22Rv1 (cell line): ENCODE results near the gene KCNRG.

Source experiments
- H3K27ac ChIP-seq: fragments of 450-650 bp; 2 replicates; pipeline ENCODE4 v1.5.1; 2017
- ZFX ChIP-seq: fragments of 450-650 bp; IDR thresholded peaks from 2 replicates; pipeline ENCODE4 v1.6.1; 2017; ENCODE audit warnings: antibody characterized with exemption, borderline replicate concordance
- TF ChIP-seq, protein P1 (sequence below): fragments of 450-650 bp; IDR thresholded peaks from 2 replicates; pipeline ENCODE4 v1.5.1; 2017; ENCODE audit warnings: mild to moderate bottlenecking

The KCNRG gene

GRCh38 chr13:49996951-49997895 is 18.0 kb upstream of the KCNRG start, which contains the start of gene TRIM13:
Gene TRIM13 (plus strand): TSS chr13:49997042. CDS start chr13:50011941, 14,899 bp downstream.
- TF ChIP-seq ZFX = no peak
- TF ChIP-seq, protein P1, sequence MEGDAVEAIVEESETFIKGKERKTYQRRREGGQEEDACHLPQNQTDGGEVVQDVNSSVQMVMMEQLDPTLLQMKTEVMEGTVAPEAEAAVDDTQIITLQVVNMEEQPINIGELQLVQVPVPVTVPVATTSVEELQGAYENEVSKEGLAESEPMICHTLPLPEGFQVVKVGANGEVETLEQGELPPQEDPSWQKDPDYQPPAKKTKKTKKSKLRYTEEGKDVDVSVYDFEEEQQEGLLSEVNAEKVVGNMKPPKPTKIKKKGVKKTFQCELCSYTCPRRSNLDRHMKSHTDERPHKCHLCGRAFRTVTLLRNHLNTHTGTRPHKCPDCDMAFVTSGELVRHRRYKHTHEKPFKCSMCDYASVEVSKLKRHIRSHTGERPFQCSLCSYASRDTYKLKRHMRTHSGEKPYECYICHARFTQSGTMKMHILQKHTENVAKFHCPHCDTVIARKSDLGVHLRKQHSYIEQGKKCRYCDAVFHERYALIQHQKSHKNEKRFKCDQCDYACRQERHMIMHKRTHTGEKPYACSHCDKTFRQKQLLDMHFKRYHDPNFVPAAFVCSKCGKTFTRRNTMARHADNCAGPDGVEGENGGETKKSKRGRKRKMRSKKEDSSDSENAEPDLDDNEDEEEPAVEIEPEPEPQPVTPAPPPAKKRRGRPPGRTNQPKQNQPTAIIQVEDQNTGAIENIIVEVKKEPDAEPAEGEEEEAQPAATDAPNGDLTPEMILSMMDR = peak; percentile 90
- H3K27ac ChIP-seq = peak within 1 kb of the TSS; percentile 94

GRCh38 chr13:49997955-49998354 is 17.3 kb upstream of the KCNRG start:
- TF ChIP-seq, protein P1 = no peak
- no peak for TF ChIP-seq ZFX
- H3K27ac ChIP-seq = peak overlapping the region; percentile 94

DNA sequence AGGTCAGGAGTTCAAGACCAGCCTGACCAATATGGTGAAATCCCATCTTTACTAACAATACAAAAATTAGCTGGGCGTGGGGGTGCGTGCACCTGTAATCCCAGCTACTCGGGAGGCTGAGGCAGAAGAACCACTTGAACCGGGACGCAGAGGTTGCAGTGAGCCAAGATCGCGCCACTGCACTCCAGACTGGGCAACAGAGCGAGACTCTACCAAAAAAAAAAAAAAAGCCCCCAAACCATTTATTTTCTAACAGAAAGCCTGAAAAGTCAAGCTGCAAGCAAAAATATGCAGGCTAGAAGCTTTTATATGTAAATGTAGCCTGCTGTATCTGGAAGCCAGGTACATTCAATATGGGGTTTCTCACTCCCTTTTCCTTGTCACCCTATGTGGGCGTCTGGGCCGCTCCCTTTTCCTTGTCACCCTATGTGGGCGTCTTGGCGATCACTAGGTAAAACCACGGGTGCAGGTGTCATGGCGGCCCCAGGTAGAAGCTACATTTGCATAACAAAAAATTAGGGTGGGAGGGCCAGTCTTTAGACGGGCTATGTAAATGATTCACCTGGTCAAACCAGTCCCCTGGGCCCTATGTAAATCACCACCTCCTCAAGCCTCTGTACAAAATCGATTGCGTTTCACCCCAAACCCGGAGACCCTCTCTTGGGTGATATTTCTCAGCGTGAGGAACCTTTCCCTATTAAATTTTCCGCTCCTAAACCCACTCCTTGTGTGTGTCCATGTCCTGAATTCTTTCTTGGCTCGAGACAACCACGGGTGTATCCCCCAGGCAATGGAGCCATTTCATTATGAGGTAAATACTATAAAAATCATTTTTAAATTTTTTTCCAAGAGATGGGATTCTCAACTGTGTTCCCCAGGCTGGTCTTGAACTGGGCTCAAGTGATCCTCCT is 16.3 kb upstream of the KCNRG start:
- TF ChIP-seq, protein P1 = no peak
- TF ChIP-seq ZFX = no peak
- peak overlapping the region; percentile 94 for H3K27ac ChIP-seq

DNA sequence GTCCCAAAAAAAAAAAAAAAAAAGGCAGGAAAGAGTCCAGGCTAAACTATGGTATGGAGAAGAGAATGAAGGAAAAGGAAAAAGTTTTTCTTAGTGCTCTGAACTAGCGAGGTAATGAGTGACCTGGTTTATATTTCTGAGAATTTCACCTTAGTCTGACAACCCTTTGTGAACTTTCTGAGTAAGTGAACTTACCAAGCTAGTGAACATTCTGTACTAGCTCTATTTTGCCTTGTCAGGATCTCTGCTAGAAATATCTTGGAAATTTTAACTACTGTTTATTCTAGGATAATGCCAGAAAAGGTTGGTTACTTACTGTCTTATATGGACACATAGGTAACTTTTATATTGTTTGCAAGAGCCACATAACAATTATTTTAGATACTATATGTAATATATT is 14.0 kb upstream of the KCNRG start:
- no peak for TF ChIP-seq ZFX
- TF ChIP-seq, protein P1 = no peak
- peak overlapping the region; percentile 37 for H3K27ac ChIP-seq

DNA sequence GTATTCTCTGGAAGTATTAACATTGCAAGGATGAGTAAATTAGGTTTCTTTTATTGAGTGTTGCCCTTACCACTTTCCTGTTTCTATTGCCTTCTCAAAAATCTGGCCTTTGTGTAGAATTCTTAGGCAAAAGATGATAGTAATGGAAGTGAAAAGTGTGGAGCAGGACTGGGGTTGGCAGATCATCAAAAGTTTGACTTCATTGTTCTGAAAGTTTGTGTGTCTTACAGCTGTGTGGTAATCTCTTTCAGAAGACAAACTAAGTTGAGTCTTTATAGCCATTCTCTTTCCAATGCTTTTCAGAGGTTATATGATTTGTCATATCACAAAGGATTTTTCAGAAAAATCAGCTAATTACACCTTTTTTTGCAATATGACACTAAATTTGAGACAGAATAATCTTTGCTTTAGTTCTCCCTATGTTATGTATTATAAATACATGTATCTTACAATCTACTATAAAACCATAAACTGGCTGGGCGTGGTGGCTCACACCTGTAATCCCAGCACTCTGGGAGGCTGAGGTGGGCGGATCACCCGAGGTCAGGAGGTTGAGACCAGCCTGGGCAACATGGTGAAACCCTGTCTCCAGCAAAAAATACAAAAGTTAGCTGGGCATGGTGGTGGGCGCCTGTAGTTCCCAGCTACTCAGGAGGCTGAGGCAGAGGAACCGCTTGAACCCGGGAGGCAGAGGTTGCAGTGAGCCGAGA is 8.7 kb upstream of the KCNRG start:
- no peak for TF ChIP-seq ZFX
- TF ChIP-seq, protein P1 = no peak

DNA sequence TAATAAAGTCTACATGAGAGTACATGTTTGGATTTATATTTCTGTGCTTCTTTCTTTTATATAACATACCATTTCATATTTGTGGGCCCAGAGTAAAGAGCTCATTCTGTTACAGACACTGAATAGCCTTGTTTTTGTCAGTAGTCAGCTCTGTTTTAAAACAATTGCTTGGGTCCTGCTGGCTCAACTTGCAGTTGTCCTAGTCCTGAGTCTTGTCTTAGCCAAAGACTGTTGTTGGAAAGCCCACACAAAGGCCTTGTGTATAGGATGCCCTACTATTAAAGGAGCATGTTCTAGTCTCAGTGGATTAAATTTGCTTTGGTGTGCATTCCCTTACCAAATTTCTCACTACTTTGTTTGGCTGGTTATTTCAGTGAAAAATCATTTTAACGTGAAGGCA is 3.8 kb upstream of the KCNRG start:
- H3K27ac ChIP-seq = peak overlapping the region; percentile 26; the same call in 1 of the 2 replicates
- TF ChIP-seq, protein P1 = no peak
- no peak for TF ChIP-seq ZFX

More for the DNA sequence above, 8.7 kb upstream of the KCNRG start:
- H3K27ac ChIP-seq = peak overlapping the region; percentile 0; the same call in 1 of the 2 replicates
